ENCODE measurements around the gene MRPS34.

Gene MRPS34

GRCh38 chr16:1732071-1732470, 40.9 kb downstream of the MRPS34 start:
- no peak for TF ChIP-seq CTCF (IDR thresholded peaks at IDR 0.05; ENCODE audit: low read depth, low read length)
- no peak for DNase-seq (ENCODE audit: low read depth in 2 of 2)
- no peak overlapping the region for H3K4me3 ChIP-seq (replicated peaks in 1 of 2; ENCODE audit: low read depth in 2 of 2, low read length in 2 of 2)

- no peak for DNase-seq (ENCODE audit: low read depth in 2 of 2)
- TF ChIP-seq CTCF (IDR thresholded peaks at IDR 0.05; ENCODE audit: low read depth, low read length) = no peak
Observed at GRCh38 chr16:1731603-1732002, 41.3 kb downstream of the MRPS34 start.

GRCh38 chr16:1731073-1731472, 41.9 kb downstream of the MRPS34 start:
- TF ChIP-seq CTCF (IDR thresholded peaks at IDR 0.05; ENCODE audit: low read depth, low read length) = no peak
- DNase-seq (ENCODE audit: low read depth in 2 of 2) = no peak
- no peak overlapping the region for H3K4me3 ChIP-seq (replicated peaks in 1 of 2; ENCODE audit: low read depth in 2 of 2, low read length in 2 of 2)

More at GRCh38 chr16:1731603-1732002, 41.3 kb downstream of the MRPS34 start:
- no peak overlapping the region for H3K4me3 ChIP-seq (replicated peaks in 1 of 2; ENCODE audit: low read depth in 2 of 2, low read length in 2 of 2)

GRCh38 chr16:1729445-1729844, 43.5 kb downstream of the MRPS34 start:
- H3K4me3 ChIP-seq (replicated peaks in 1 of 2; ENCODE audit: low read depth in 2 of 2, low read length in 2 of 2) = no peak overlapping the region
- no peak for DNase-seq (ENCODE audit: low read depth in 2 of 2)
- no peak for TF ChIP-seq CTCF (IDR thresholded peaks at IDR 0.05; ENCODE audit: low read depth, low read length)

GRCh38 chr16:1729026-1729425, 43.9 kb downstream of the MRPS34 start:
- no peak for DNase-seq (ENCODE audit: low read depth in 2 of 2)
- H3K4me3 ChIP-seq (replicated peaks in 1 of 2; ENCODE audit: low read depth in 2 of 2, low read length in 2 of 2) = no peak overlapping the region
- TF ChIP-seq CTCF (IDR thresholded peaks at IDR 0.05; ENCODE audit: low read depth, low read length) = no peak

- no peak overlapping the region for H3K4me3 ChIP-seq (replicated peaks in 1 of 2; ENCODE audit: low read depth in 2 of 2, low read length in 2 of 2)
- no peak for DNase-seq (ENCODE audit: low read depth in 2 of 2)
- no peak for TF ChIP-seq CTCF (IDR thresholded peaks at IDR 0.05; ENCODE audit: low read depth, low read length)
Observed at GRCh38 chr16:1727651-1728624, 45.0 kb downstream of the MRPS34 start.

Data from cardiac fibroblast (primary cell).